ENCODE measurements around the gene FRS2. TPM values are rescaled to one million over a fixed set of nuclear protein-coding genes. Genes with fewer than 3 reads are reported as not detected.

The FRS2 gene
- total RNA-seq, 2 experiments from 2014 or later: 21.7 to 24.9 TPM

GRCh38 chr12:69481133-69481532 is 10.9 kb downstream of the FRS2 start:
- H3K27ac ChIP-seq (ENCODE audit: low read depth in 1 of 2, low read length in 2 of 2): no peak overlapping the region

GRCh38 chr12:69483700-69484099 is 13.5 kb downstream of the FRS2 start:
- H3K36me3 ChIP-seq (ENCODE audit: insufficient read depth, low read length): peaks cover 6% of the 10 kb centered on the region
- ATAC-seq (ENCODE audit: poor library complexity) (no peak), DNase-seq (no peak)
- no peak overlapping the region for H3K4me3 ChIP-seq (ENCODE audit: low read length)
- Mint-ChIP-seq H3K9me3 (peaks cover 4% of the 10 kb centered on the region), H3K4me3 (no peak overlapping the region), H3K27me3 (no peaks in the 10 kb centered on the region), H3K36me3 (ENCODE audit: low read depth) (peaks cover 46% of the 10 kb centered on the region), H3K27ac (no peak overlapping the region), H3K4me1 (ENCODE audit: low read depth) (peaks cover 74% of the 10 kb centered on the region)
- H3K27me3 ChIP-seq (ENCODE audit: control insufficient read depth in 1 of 2, insufficient read depth in 2 of 2, low read length in 2 of 2): no peaks in the 10 kb centered on the region
- peaks cover 3% of the 10 kb centered on the region for H3K4me1 ChIP-seq (ENCODE audit: insufficient read depth, low read length)
- no peak for TF ChIP-seq CTCF (IDR thresholded peaks at IDR 0.05)
- no peak overlapping the region for H3K27ac ChIP-seq (ENCODE audit: low read depth in 1 of 2, low read length in 2 of 2)
- ChIA-PET POLR2A (interaction anchor here (1.2 to 1.3 kb wide), 2 partner anchors 13 kb away, joined by 3 to 4 read pairs; partner anchors contain the start of gene FRS2), CTCF (no interaction called here)
- peaks cover 4 to 7% of the 10 kb centered on the region in 2 experiments for H3K9me3 ChIP-seq (ENCODE audit: control insufficient read depth in 1 of 2, insufficient read depth in 1 of 2, low read length in 2 of 2)
- intact Hi-C loops (cut with DNase I, micrococcal nuclease): no loop called here

More at GRCh38 chr12:69481133-69481532, 10.9 kb downstream of the FRS2 start:
- Mint-ChIP-seq H3K4me1 (ENCODE audit: low read depth) (peaks cover 60% of the 10 kb centered on the region), H3K27me3 (no peaks in the 10 kb centered on the region), H3K36me3 (ENCODE audit: low read depth) (peaks cover 27% of the 10 kb centered on the region), H3K4me3 (no peak overlapping the region), H3K27ac (no peak overlapping the region), H3K9me3 (no peaks in the 10 kb centered on the region)
- no peaks in the 10 kb centered on the region for H3K27me3 ChIP-seq (ENCODE audit: control insufficient read depth in 1 of 2, insufficient read depth in 2 of 2, low read length in 2 of 2)
- H3K4me3 ChIP-seq (ENCODE audit: low read length): no peak overlapping the region
- DNase-seq: no peak
- no peaks in the 10 kb centered on the region for H3K36me3 ChIP-seq (ENCODE audit: insufficient read depth, low read length)
- H3K9me3 ChIP-seq (ENCODE audit: control insufficient read depth in 1 of 2, insufficient read depth in 1 of 2, low read length in 2 of 2): no peaks in the 10 kb centered on the region
- ChIA-PET POLR2A (no interaction called here), CTCF (no interaction called here)
- no peak for TF ChIP-seq CTCF (IDR thresholded peaks at IDR 0.05)
- intact Hi-C loops (cut with DNase I, micrococcal nuclease): no loop called here
- peaks cover 3% of the 10 kb centered on the region for H3K4me1 ChIP-seq (ENCODE audit: insufficient read depth, low read length)
- no peak for ATAC-seq (ENCODE audit: poor library complexity)

- Mint-ChIP-seq H3K27ac (no peak overlapping the region), H3K36me3 (ENCODE audit: low read depth) (peaks cover 42% of the 10 kb centered on the region), H3K27me3 (no peaks in the 10 kb centered on the region), H3K4me1 (ENCODE audit: low read depth) (peaks cover 76% of the 10 kb centered on the region), H3K4me3 (no peak overlapping the region), H3K9me3 (peaks cover 4% of the 10 kb centered on the region)
- H3K4me1 ChIP-seq (ENCODE audit: insufficient read depth, low read length): peaks cover 3% of the 10 kb centered on the region
- POLR2A ChIA-PET: interaction anchor here (1.3 kb wide), 1 partner anchor 13 kb away, joined by 3 read pairs; no protein-coding TSS in a partner anchor
- H3K27ac ChIP-seq (ENCODE audit: low read depth in 1 of 2, low read length in 2 of 2): no peak overlapping the region
- ATAC-seq (ENCODE audit: poor library complexity) (no peak), DNase-seq (no peak)
- peaks cover 6% of the 10 kb centered on the region for H3K36me3 ChIP-seq (ENCODE audit: insufficient read depth, low read length)
- CTCF ChIA-PET: no interaction called here
- intact Hi-C loops (cut with DNase I, micrococcal nuclease): no loop called here
- H3K9me3 ChIP-seq (ENCODE audit: control insufficient read depth in 1 of 2, insufficient read depth in 1 of 2, low read length in 2 of 2): peaks cover 4 to 7% of the 10 kb centered on the region in 2 experiments
- no peak overlapping the region for H3K4me3 ChIP-seq (ENCODE audit: low read length)
- TF ChIP-seq CTCF (IDR thresholded peaks at IDR 0.05): no peak
- no peaks in the 10 kb centered on the region for H3K27me3 ChIP-seq (ENCODE audit: control insufficient read depth in 1 of 2, insufficient read depth in 2 of 2, low read length in 2 of 2)
These were observed 14.2 kb downstream of the FRS2 start for GRCh38 chr12:69484428-69484827.

All from CD4-positive, alpha-beta T cell (primary cell).